IPS-20b (cell line): Measurements from ENCODE around the gene XIAP.

Source experiments
- H3K27ac ChIP-seq: one replicate; pipeline ENCODE4 v1.5.1; 2013; ENCODE audit warnings: low read length
- H3K27me3 ChIP-seq: 2 replicates; pipeline ENCODE4 v1.6.1; 2013; ENCODE audit warnings: mild to moderate bottlenecking, low read length, inconsistent platforms; ENCODE audit not compliant: insufficient read depth
- H3K36me3 ChIP-seq: 2 replicates; pipeline ENCODE4 v1.6.1; 2013; ENCODE audit warnings: low read depth, mild to moderate bottlenecking, inconsistent platforms, low read length, moderate library complexity; ENCODE audit not compliant: insufficient read depth
- H3K4me1 ChIP-seq: 2 replicates; pipeline ENCODE4 v1.6.1; 2013; ENCODE audit warnings: mild to moderate bottlenecking, control low read depth, inconsistent platforms, low read length, moderate library complexity; ENCODE audit not compliant: insufficient read depth
- H3K4me3 ChIP-seq: 2 replicates; pipeline ENCODE4 v1.5.1; 2013; ENCODE audit warnings: mild to moderate bottlenecking, low read length, inconsistent platforms
- H3K9ac ChIP-seq: 2 replicates; pipeline ENCODE4 v1.6.1; 2013; ENCODE audit warnings: low read depth, mild to moderate bottlenecking, inconsistent platforms, low read length, moderate library complexity
- H3K9me3 ChIP-seq: 2 replicates; pipeline ENCODE4 v1.6.1; 2013; ENCODE audit warnings: mild to moderate bottlenecking, low read depth, low read length, inconsistent platforms; ENCODE audit not compliant: insufficient read depth

XIAP gene

GRCh38 chrX:123962006-123962467, 102.2 kb downstream of the XIAP start:
- Histone ChIP-seq H3K9me3 (no peaks in the 10 kb centered on the region), H3K36me3 (no peaks in the 10 kb centered on the region), H3K9ac (peak overlapping the region; percentile 100), H3K4me1 (no peaks in the 10 kb centered on the region; the same call in 1 of the 2 replicates), H3K27me3 (no peaks in the 10 kb centered on the region), H3K27ac (peak overlapping the region; percentile 85), H3K4me3 (peak overlapping the region; percentile 96)

DNA sequence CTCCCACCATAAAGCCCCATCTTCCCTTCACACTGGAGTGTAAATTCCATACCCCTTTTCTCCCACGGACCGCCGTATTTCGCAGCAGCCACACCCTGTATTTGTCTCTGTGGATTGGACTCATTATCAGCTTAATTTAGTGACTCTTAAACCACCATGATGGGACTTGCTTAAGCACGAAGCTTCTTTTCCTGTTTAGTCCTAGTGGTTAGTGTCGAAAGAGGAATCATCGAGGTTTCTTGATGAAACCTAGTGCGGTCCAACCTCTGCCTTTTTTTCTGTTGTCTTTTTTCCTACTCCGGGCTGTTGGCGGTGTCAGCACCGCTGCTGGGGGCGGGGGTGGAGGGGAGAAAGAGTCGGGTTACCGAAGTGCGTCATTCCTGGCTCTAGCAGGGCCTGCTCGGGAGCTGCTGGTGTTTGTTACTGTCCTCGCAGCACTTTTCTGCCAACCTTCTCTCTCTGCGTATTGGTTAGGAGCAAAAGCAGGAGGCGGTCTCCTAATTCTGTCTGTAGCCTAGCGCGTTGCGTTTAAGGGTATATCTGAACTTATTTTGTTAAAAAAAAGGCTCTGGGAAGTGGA, 103.0 kb downstream of the XIAP start:
- Histone ChIP-seq H3K4me1 (no peaks in the 10 kb centered on the region; the same call in 1 of the 2 replicates), H3K4me3 (peak overlapping the region; percentile 96), H3K27ac (peak overlapping the region; percentile 85)

More for the DNA sequence above, 103.0 kb downstream of the XIAP start:
- peak overlapping the region; percentile 100 for H3K9ac ChIP-seq
- H3K36me3 ChIP-seq = no peaks in the 10 kb centered on the region
- H3K9me3 ChIP-seq = no peaks in the 10 kb centered on the region
- H3K27me3 ChIP-seq = no peaks in the 10 kb centered on the region
